ENCODE measurements around the gene RND3. TPM values are rescaled to one million over a fixed set of nuclear protein-coding genes. Genes with fewer than 3 reads are reported as not detected.

The RND3 gene
- total and polyA plus RNA-seq, 9 of the 15 experiments (the other 6 are each of a cell fraction or from before 2014, with no cell fraction given) = 0.22 to 0.64 (median 0.29) TPM; not detected in 4

DNA sequence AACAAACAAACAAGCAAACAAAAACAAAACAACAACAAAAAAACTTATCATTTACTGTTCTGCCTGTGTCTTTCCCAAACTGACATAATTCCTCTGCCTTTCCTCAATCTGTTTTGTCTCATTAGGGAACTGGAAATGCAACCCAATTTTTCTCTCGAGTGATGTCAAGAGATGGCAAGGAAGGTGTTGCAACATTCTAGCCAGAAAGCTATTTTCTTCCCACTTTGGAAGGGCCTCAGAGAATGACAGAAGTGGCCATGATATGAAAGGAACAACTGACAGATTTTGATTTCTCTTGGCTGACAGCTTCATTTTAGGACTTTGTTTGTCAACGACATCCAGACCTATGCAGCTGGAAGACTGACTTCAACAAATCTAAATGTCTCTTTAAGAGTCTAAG lies 24.7 kb downstream of the RND3 start:
- in situ Hi-C loops (cut with MboI) = no loop called here
- CTCF ChIA-PET (ENCODE audit: low intra/inter-chr PET ratio) = no interaction called here

GRCh38 chr2:150459281-150459680 lies 28.2 kb downstream of the RND3 start:
- H3K36me3 ChIP-seq (ENCODE audit: control insufficient read depth, insufficient read depth, low read length) = no peaks in the 10 kb centered on the region
- BruUV-seq (replicated peaks) = no TSS peak
- ATAC-seq (no peak), FAIRE-seq (no peak), DNase-seq (ENCODE audit: extremely low read depth in 1 of 4, low spot score in 3 of 4) (no peak)
- no peak overlapping the region for H2AFZ ChIP-seq (ENCODE audit: low read depth, low read length)
- H3K27ac ChIP-seq (ENCODE audit: extremely low read depth, low read depth, low read length) = no peak overlapping the region
- in situ Hi-C loops (cut with MboI) (no loop called here), intact Hi-C loops (cut with micrococcal nuclease) (no loop called here)
- 0% methylated on average over 1 of the region's 1 CpG for WGBS (ENCODE audit: insufficient coverage, low coverage, missing lambda C conversion rate)
- H3K9me1 ChIP-seq (ENCODE audit: control insufficient read depth, insufficient read depth, low read length) = no peaks in the 10 kb centered on the region
- H4K20me1 ChIP-seq (replicated peaks; ENCODE audit: control insufficient read depth, insufficient read depth, low read length) = no peaks in the 10 kb centered on the region
- CTCF ChIA-PET (ENCODE audit: low intra/inter-chr PET ratio) = no interaction called here
- no peaks in the 10 kb centered on the region for H3K4me1 ChIP-seq (replicated peaks in 1 of 2; ENCODE audit: control insufficient read depth in 2 of 2, insufficient read depth in 2 of 2, low read length in 2 of 2)
- no peaks in the 10 kb centered on the region for H3K27me3 ChIP-seq (ENCODE audit: control insufficient read depth in 2 of 2, insufficient read depth in 2 of 2, low read length in 2 of 2)
- H3K4me3 ChIP-seq = no peak overlapping the region
- POLR2A ChIA-PET = no interaction called here
- TF ChIP-seq, protein P1, sequence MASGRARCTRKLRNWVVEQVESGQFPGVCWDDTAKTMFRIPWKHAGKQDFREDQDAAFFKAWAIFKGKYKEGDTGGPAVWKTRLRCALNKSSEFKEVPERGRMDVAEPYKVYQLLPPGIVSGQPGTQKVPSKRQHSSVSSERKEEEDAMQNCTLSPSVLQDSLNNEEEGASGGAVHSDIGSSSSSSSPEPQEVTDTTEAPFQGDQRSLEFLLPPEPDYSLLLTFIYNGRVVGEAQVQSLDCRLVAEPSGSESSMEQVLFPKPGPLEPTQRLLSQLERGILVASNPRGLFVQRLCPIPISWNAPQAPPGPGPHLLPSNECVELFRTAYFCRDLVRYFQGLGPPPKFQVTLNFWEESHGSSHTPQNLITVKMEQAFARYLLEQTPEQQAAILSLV (tag; IDR thresholded peaks at IDR 0.05) = no peak
- no peak for TF ChIP-seq CEBPG (CRISPR knock-in tag; IDR thresholded peaks at IDR 0.05)
- TF ChIP-seq CEBPG (tag; conservative IDR thresholded peaks at IDR 0.05 in 1 of 2, IDR thresholded peaks at IDR 0.05 in 1 of 2) = no peak
- TF ChIP-seq, protein P2, sequence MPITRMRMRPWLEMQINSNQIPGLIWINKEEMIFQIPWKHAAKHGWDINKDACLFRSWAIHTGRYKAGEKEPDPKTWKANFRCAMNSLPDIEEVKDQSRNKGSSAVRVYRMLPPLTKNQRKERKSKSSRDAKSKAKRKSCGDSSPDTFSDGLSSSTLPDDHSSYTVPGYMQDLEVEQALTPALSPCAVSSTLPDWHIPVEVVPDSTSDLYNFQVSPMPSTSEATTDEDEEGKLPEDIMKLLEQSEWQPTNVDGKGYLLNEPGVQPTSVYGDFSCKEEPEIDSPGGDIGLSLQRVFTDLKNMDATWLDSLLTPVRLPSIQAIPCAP (CRISPR knock-in tag; IDR thresholded peaks at IDR 0.05; ENCODE audit: borderline replicate concordance) = no peak
- TF ChIP-seq, protein P3, sequence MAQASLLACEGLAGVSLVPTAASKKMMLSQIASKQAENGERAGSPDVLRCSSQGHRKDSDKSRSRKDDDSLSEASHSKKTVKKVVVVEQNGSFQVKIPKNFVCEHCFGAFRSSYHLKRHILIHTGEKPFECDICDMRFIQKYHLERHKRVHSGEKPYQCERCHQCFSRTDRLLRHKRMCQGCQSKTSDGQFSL (CRISPR knock-in tag; IDR thresholded peaks at IDR 0.05) = no peak
- TF ChIP-seq, protein P3 (tag; IDR thresholded peaks at IDR 0.05) = no peak
- no peak for TF ChIP-seq SIRT6 (IDR thresholded peaks at IDR 0.05; ENCODE audit: low read depth, low read length)
- no peak for TF ChIP-seq TRIM28 (IDR thresholded peaks at IDR 0.05)
- no peak for TF ChIP-seq ATF1 (CRISPR knock-in tag; IDR thresholded peaks at IDR 0.05)
- no peak for TF ChIP-seq ATF1 (tag; IDR thresholded peaks at IDR 0.05)
- TF ChIP-seq BRD9 (IDR thresholded peaks at IDR 0.05; ENCODE audit: low read depth, partially characterized antibody) = no peak
- no peak for TF ChIP-seq ZFP36 (IDR thresholded peaks at IDR 0.05; ENCODE audit: low read depth, low read length, partially characterized antibody)
- H3K9me3 ChIP-seq (replicated peaks; ENCODE audit: control insufficient read depth, insufficient read depth, low read depth, low read length) = peaks cover 2% of the 10 kb centered on the region; the same call in 1 of the 2 replicates
- H3K4me2 ChIP-seq (ENCODE audit: insufficient read depth, low read length) = no peak overlapping the region
- no peaks in the 10 kb centered on the region for H3K79me2 ChIP-seq (ENCODE audit: control insufficient read depth, insufficient read depth, low read length)
- no peak overlapping the region for H3K9ac ChIP-seq (ENCODE audit: insufficient read depth in 1 of 2, low read depth in 2 of 2, low read length in 2 of 2)

More for the DNA sequence above, 24.7 kb downstream of the RND3 start:
- Histone ChIP-seq H3K4me3 (no peak overlapping the region), H3K4me1 (replicated peaks in 1 of 2; ENCODE audit: control insufficient read depth in 2 of 2, insufficient read depth in 2 of 2, low read length in 2 of 2) (no peaks in the 10 kb centered on the region), H3K9me1 (ENCODE audit: control insufficient read depth, insufficient read depth, low read length) (no peaks in the 10 kb centered on the region), H3K27me3 (ENCODE audit: control insufficient read depth in 2 of 2, insufficient read depth in 2 of 2, low read length in 2 of 2) (no peaks in the 10 kb centered on the region), H3K36me3 (ENCODE audit: control insufficient read depth, insufficient read depth, low read length) (no peaks in the 10 kb centered on the region), H3K4me2 (ENCODE audit: insufficient read depth, low read length) (no peak overlapping the region), H2AFZ (ENCODE audit: low read depth, low read length) (no peak overlapping the region), H3K27ac (ENCODE audit: extremely low read depth, low read depth, low read length) (no peak overlapping the region), H3K79me2 (ENCODE audit: control insufficient read depth, insufficient read depth, low read length) (no peaks in the 10 kb centered on the region), H3K9ac (ENCODE audit: insufficient read depth in 1 of 2, low read depth in 2 of 2, low read length in 2 of 2) (no peak overlapping the region), H3K9me3 (replicated peaks; ENCODE audit: control insufficient read depth, insufficient read depth, low read depth, low read length) (peaks cover 2% of the 10 kb centered on the region; the same call in 1 of the 2 replicates), H4K20me1 (replicated peaks; ENCODE audit: control insufficient read depth, insufficient read depth, low read length) (no peaks in the 10 kb centered on the region)
- 0% methylated on average over 2 of the region's 2 CpGs for WGBS (ENCODE audit: insufficient coverage, low coverage, missing lambda C conversion rate)
- POLR2A ChIA-PET = no interaction called here
- no peak for FAIRE-seq
- TF ChIP-seq CEBPB (tag; IDR thresholded peaks at IDR 0.05) (0 out of 2 replicates have a peak, but pooled peaks have one; percentile 8), ZNF140 (CRISPR knock-in tag; IDR thresholded peaks at IDR 0.05) (no peak)
- no TSS peak for BruUV-seq (replicated peaks)
- intact Hi-C loops (cut with micrococcal nuclease) = no loop called here
- no peak for ATAC-seq
- no peak for DNase-seq (ENCODE audit: extremely low read depth in 1 of 4, low spot score in 3 of 4)
